ENCODE results near the gene ADSL.

Gene ADSL

GRCh38 chr22:40328546-40329456, 17.5 kb upstream of the ADSL start:
- DNase-seq = no peak

DNA sequence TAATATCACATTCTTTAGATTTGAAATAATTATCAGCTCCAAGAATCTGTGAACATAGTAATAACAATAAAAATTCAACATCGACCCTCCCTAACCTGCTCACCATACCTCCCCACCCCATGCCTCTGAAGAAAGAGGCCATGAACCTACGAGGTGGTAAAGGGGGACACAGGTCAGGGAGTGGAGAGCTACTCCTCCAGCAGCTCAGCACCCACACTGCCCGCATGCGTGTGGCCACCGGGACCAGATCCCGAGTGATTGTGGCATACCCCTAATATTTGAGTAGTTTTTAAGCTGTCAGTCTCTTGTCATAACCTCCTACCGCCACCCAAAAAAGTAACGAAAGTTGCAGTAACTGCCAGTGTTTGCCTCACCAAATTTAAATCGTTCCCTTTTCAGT, 16.8 kb upstream of the ADSL start:
- no peak for DNase-seq

- no peak for DNase-seq
Measured at GRCh38 chr22:40330086-40330485, 16.2 kb upstream of the ADSL start.

DNA sequence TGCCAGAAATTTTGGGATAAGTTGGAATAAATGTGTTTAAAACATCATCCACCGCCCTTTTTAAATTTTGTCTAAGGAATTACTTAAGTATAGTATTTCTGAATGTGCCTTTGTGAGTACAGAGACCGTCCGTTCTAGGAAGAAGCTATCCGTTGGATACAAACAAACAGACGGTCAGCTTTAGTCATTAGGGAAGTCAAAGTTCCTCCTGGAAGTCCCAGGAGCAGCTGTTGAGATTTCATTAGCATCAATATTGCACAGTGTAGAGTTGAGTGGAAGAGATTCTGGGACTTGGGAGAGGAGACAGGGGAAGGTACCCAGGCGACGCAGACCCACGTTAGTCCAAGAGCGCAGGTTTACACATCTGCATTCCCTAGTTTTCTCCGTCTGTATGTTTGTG, 15.7 kb upstream of the ADSL start:
- DNase-seq = no peak

GRCh38 chr22:40331706-40332105, 14.6 kb upstream of the ADSL start:
- DNase-seq = no peak

DNA sequence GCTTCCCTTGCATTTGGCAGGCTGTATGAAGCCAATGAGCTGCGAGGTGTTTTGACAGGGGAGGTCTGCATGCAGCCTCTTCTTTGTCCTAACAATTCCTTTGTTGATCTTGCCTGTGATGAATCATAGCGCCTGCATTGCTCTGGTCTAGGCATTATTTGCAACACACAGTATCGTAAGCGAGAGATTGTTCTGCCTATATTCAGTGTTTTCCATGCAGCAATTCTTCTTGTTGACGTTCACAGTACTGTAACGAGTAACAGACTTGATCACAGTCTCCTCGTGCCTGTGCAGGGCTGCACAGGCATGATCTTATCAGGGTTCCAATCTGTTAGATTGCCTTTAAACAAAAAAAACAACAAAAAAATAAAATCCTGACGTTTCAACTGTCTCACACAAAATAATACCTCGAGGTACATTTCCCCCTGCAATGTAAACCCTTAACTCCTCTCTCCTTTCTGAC, 13.9 kb upstream of the ADSL start:
- DNase-seq = no peak

DNA sequence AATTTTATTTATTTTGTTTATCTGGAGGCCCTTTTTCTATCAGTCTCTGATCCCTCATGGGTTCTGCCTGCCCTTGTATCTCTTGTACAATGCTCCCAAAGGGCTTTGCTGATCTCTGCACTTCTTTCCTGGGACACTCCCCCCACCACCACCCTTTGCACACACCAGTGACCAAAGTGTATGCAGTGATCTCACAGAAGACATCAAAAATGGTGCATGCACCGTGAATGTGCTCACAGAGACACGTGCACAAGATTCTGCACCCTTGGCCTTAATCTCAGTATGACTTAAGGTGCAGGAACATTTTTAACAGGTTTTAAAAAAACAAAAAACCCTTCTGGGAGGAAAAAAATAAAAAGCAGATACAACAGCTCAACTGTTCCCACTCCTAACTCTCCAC, 12.2 kb upstream of the ADSL start:
- DNase-seq = no peak

GRCh38 chr22:40334899-40335298, 11.4 kb upstream of the ADSL start:
- DNase-seq = no peak

GRCh38 chr22:40335358-40335757, 10.9 kb upstream of the ADSL start:
- no peak for DNase-seq

DNA sequence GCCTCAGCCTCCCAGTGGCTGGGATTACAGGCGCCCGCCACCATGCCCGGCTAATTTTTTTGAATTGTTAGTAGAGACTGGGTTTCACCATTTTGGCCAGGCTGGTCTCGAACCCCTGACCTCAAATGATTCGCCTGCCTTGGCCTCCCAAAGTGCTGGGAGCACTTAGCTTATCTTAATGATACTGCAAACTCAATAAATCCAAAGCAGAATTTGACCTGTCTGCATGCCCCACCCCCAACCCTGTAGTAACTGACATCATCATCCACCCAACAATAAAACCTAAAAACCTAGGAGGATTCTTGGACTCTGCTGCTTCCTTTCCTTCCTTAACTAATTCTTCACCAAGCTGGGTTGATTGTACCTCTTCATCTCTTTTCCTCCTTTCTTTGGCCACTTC, 6.3 kb upstream of the ADSL start:
- DNase-seq = no peak

DNA sequence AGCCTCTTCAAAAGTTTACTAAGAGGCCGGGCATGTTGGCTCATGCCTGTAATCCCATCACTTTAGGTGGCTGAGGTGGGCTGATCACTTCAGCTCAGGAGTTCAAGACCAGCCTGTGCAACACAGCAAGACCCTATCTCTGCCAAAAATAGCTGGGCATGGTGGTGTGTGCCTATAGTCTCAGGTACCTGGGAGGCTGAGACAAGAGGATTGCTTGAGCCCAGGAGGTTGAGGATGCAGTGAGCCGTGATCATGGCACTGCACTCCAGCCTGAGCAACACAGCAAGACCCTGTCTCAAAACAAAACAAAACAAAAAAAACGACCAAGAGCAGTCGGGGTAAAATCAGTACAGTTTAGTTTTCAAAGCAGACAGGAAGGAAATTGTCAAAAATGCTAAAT, 4.7 kb upstream of the ADSL start:
- DNase-seq = no peak

GRCh38 chr22:40342521-40342920, 3.8 kb upstream of the ADSL start:
- no peak for DNase-seq

DNA sequence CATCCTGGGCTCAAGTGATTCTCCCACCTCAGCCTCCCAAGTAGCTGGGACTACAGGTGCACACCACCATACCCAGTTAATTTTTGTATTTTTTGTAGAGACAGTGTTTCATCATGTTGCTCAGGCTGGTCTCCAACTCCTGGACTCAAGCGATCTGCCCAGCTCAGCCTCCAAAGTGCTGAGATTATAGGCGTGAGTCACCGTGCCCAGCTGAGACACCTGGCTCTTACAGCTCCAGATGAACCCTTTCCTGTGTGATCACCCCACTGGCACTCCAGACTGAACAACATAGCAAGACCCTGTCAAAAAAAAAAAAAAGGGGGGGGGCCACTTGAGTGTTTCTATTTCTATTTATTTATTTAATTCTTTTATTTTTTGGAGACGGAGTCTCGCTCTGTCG, 1.0 kb upstream of the ADSL start:
- DNase-seq = no peak

GRCh38 chr22:40345815-40346184, 500 bp upstream of the ADSL start:
- no peak for DNase-seq

DNA sequence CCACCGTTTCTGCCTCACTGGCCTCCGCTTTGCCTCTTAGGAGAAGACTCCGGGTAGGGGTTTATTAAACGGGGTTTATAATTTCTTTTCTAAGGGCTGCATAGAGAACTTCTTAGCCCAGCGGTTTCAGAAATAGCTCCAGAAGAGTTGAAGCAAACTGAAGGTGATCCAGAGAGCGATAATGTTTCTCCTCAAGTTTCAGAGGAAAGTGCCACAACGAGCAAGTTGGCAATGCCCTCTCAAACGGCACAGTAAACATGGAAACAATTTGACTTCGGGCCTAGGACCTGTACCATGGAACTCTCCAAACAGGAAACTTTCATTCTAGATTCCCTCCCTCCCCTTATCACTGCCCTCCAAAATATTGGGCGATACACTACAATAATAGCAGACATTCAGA, 1.0 kb downstream of the ADSL start:
- DNase-seq = no peak

DNA sequence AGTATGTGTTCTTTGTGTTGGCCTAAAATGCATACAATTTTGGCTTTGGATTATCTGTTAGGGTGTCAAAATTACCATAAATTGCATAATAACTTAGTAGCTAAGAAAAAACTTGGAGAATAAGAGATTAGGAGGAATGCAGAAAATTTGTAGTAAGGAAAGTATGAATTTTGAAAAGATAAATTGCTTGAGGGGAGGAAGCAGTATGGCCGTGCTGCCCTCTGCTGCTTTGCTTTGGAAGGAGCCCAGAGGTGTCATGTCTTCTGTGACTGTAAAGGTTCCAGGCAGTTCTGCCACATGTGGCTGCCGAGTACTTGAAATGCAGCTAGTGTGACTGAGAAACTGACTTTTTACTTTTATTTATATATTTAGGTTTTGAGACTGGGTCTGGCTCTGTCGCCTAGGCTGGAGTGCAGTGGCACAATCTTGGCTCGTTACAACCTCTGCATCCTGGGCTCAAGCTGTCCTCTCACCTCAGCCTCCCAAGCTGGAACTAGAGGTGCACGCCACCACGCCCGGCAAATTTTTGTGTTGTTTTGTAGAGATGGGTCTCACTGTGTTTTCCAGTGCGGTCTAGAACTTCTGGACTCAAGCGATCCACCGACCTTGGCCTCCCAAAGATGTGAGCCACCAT, 1.8 kb downstream of the ADSL start:
- no peak for DNase-seq

DNA sequence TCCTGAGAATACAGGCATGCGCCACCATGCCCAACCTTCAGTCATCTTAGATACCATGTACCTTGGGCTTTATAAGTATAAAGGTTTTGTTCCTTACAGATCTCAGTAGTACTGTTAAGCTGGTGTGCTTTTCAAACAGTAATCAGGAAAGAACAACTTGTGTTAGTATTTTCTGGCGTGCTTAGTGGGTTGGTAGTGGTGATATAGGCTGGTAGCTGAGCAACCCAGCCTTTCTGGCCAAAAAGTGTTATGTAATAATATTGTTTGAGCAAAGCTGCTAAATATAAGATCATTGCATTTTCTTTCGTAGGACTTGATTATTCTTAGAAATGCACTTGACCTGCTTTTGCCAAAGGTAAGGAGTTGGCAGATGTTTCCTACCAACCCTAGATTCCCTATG, 6.5 kb downstream of the ADSL start:
- DNase-seq = no peak

- no peak for DNase-seq
Measured at GRCh38 chr22:40361100-40361499, 14.8 kb downstream of the ADSL start.

GRCh38 chr22:40363059-40363458, 16.8 kb downstream of the ADSL start:
- no peak for DNase-seq

GRCh38 chr22:40364431-40364830, 18.1 kb downstream of the ADSL start:
- DNase-seq = no peak

- no peak for DNase-seq
Measured at GRCh38 chr22:40366068-40366467, 19.8 kb downstream of the ADSL start.

DNA sequence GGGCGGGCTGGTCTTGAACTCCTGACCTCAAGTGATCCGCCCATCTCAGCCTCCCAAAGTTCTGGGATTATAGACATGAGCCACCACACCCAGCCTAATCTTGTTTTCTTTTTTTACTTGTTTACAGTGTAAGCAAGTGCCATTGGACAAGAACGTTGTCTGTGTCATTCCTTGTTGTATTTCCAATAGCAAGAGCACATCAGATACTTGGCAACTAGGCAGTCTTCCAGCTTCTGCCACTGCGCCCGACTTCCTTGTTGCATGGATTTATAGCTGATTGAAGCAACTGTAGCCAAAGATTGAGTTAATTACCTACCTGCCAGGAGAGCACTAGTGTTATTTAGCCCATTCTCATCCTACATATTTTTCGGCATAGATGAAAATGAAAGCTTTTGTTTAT, 21.0 kb downstream of the ADSL start:
- no peak for DNase-seq

DNA sequence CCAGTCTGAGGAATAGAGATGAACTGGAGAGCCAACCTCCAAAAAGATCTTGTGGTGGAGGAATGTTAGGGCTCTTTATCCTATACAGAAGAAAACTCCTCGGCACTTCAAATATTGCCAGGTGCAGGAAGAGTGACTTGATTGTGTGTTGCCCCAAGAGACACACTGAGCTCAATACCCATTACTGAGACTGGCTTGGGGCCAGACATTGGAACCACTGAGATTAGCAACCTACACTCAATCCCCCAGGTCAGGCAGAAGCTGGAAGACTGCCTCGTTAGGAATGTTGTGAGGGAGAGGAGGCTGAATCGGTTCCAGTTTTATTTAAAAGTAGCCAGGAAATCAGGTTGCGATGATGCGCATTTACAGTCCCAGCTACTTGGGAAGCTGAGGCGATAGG, 21.7 kb downstream of the ADSL start:
- no peak for DNase-seq

DNA sequence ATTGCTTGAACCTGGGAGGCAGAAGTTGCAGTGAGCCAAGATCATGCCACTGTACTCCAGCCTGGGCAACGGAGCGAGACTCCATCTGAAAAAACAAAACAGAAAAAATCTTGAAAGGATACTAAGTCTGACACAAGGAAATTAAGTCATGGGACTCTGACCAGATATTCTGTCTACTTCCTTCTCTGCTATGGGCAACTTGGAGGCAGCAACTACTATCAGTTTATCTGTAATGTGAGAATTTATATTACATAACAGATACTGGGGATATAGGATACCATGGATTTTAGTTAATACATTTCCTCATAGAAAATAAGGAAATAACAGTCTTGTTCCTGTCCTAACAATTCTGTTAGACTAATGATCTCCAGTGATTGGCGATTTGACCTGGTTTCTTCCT, 22.5 kb downstream of the ADSL start:
- no peak for DNase-seq

DNA sequence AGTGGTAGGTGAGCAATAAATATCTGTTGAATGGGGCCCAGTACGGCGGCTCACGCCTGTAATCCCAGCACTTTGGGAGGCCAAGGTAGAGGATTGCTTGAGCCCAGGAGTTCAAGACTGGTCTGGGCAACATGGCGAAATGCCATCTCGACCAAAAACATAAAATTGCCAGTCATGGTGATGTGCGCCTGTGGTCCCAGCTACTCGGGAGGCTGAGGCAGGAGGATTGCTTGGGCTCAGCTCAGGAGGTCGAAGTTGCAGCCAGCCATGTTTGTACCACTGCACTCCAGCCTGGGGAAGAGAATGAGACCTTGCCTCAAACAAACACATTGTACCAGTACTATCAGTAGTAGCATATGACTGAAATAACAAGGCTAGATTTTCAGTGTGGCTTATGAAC, 28.3 kb downstream of the ADSL start:
- no peak for DNase-seq
